Smooth muscle cell (in vitro differentiated cells): ENCODE data around the gene ACACB. TPM values are rescaled to one million over a fixed set of nuclear protein-coding genes. Genes with fewer than 3 reads are reported as not detected.

ENCODE experiments used
- DNase-seq: peaks from one replicate; lab custom pipeline; 2025; ENCODE audit not compliant: unreplicated experiment; lab: John Stamatoyannopoulos, UW
- H2AFZ ChIP-seq: fragments of 200-600 bp; sonication (generic); 2 replicates; pipeline ENCODE4 v1.6.0; 2016; ENCODE audit warnings: antibody characterized with exemption, low read depth, mild to moderate bottlenecking
- H3F3A ChIP-seq: fragments of 200-600 bp; sonication (generic); 2 replicates; pipeline ENCODE4 v1.6.0; 2017; ENCODE audit warnings: antibody characterized with exemption, low read depth
- H3K27ac ChIP-seq: fragments of 200-600 bp; sonication (generic); 2 replicates; pipeline ENCODE4 v1.5.1; 2016; ENCODE audit warnings: low read depth, mild to moderate bottlenecking
- H3K27me3 ChIP-seq: fragments of 200-600 bp; sonication (generic); 2 replicates; pipeline ENCODE4 v1.6.1; 2016; ENCODE audit warnings: low read depth, mild to moderate bottlenecking
- H3K36me3 ChIP-seq: fragments of 200-600 bp; sonication (generic); 2 replicates; pipeline ENCODE4 v1.5.1; 2016; ENCODE audit warnings: low read depth
- H3K4me1 ChIP-seq: fragments of 200-600 bp; sonication (generic); 2 replicates; pipeline ENCODE4 v1.5.1; 2016; ENCODE audit warnings: low read depth
- H3K4me2 ChIP-seq: fragments of 200-600 bp; sonication (generic); 2 replicates; pipeline ENCODE4 v1.6.0; 2016; ENCODE audit warnings: mild to moderate bottlenecking
- H3K4me3 ChIP-seq: fragments of 200-600 bp; sonication (generic); 2 replicates; pipeline ENCODE4 v1.5.1; 2016; ENCODE audit warnings: mild to moderate bottlenecking
- H3K79me2 ChIP-seq: fragments of 200-600 bp; sonication (generic); 2 replicates; pipeline ENCODE4 v1.6.0; 2016; ENCODE audit warnings: low read depth, mild to moderate bottlenecking
- H3K9ac ChIP-seq: fragments of 200-600 bp; sonication (generic); 2 replicates; pipeline ENCODE4 v1.6.0; 2016; ENCODE audit warnings: low read depth
- H3K9me3 ChIP-seq: fragments of 200-600 bp; sonication (generic); replicated peaks from 2 replicates; pipeline ENCODE4 v1.5.1; 2016; ENCODE audit warnings: low read depth
- H4K20me1 ChIP-seq: fragments of 200-600 bp; sonication (generic); 2 replicates; pipeline ENCODE4 v1.6.0; 2016; ENCODE audit warnings: low read depth
- CTCF ChIP-seq: fragments of 200-600 bp; sonication (generic); IDR thresholded peaks from 2 replicates; pipeline ENCODE4 v1.5.1; 2017; ENCODE audit warnings: borderline replicate concordance, mild to moderate bottlenecking, antibody characterized with exemption; ENCODE audit not compliant: insufficient read depth, poor library complexity, severe bottlenecking
- WGBS: methylation state at CpG from one replicate; pipeline ENCODE4 v1.1.7; 2016; ENCODE audit warnings: low lambda C conversion rate; 5-methylcytosine and 5-hydroxymethylcytosine counted together
- polyA plus RNA-seq: library from polyadenylated mRNA; unstranded; fragments of >200 nt; fragmentation: Nextera tagmentation; extraction: Ambion mirVana; gene quantifications from 2 replicates; pipeline ENCODE4 v1.2.1, GENCODE V29; 2016
- total RNA-seq: library from RNA; depleted of rRNA; stranded (reverse); fragments of >200 nt; gene quantifications from 2 replicates; pipeline ENCODE4 v1.2.3, GENCODE V29; 2014

The ACACB gene
- total and polyA plus RNA-seq, 2 experiments from 2014 or later, result 0.58 to 2.0 TPM

DNA sequence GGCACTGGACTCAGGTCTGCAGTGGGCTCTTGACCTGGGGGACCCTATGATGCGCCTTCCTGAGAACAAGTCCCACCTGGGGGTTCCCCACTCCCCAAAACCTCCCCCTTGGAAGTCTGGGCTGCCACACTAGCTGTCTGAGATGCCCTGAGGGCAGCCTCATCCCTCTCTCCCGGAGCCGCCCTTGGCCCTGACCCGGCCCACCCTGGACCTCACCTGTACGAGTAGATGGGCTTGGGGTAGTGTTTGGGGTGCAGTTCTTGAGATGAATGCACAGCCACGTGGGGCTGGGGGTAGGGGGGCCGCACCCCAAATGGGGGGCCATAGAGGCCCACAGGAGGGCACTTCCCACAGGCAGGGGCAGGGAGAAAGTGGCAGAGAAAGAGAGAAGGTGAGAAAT is 170.8 kb downstream of the ACACB start:
- Histone ChIP-seq H3K4me1 (peaks cover 10% of the 10 kb centered on the region), H3K27me3 (no peaks in the 10 kb centered on the region), H3F3A (no peaks in the 10 kb centered on the region), H4K20me1 (no peaks in the 10 kb centered on the region), H3K4me2 (no peak overlapping the region), H2AFZ (no peak overlapping the region), H3K79me2 (no peaks in the 10 kb centered on the region), H3K9me3 (no peaks in the 10 kb centered on the region), H3K36me3 (no peaks in the 10 kb centered on the region), H3K9ac (no peak overlapping the region), H3K4me3 (no peak overlapping the region), H3K27ac (no peak overlapping the region)
- no peak for TF ChIP-seq CTCF
- 91% methylated on average over 2 of the region's 7 CpGs for WGBS
- DNase-seq, result no peak

- 93% methylated on average over 16 of the region's 16 CpGs for WGBS
- Histone ChIP-seq H3K79me2 (no peaks in the 10 kb centered on the region), H2AFZ (no peak overlapping the region), H3K4me3 (no peak overlapping the region), H3K9me3 (no peaks in the 10 kb centered on the region), H4K20me1 (no peaks in the 10 kb centered on the region), H3K4me1 (peaks cover 10% of the 10 kb centered on the region), H3F3A (no peaks in the 10 kb centered on the region), H3K27me3 (no peaks in the 10 kb centered on the region), H3K36me3 (no peaks in the 10 kb centered on the region), H3K9ac (no peak overlapping the region), H3K4me2 (no peak overlapping the region), H3K27ac (no peak overlapping the region)
- no peak for TF ChIP-seq CTCF
- DNase-seq, result no peak
Observed at GRCh38 chr12:109287811-109288469, 171.6 kb downstream of the ACACB start.

- H3K4me2 ChIP-seq, result no peak overlapping the region
- H3K9me3 ChIP-seq, result no peaks in the 10 kb centered on the region
- no peak for TF ChIP-seq CTCF
- H3F3A ChIP-seq, result no peaks in the 10 kb centered on the region
- H3K27me3 ChIP-seq, result no peaks in the 10 kb centered on the region
- H3K79me2 ChIP-seq, result no peaks in the 10 kb centered on the region
- H2AFZ ChIP-seq, result no peak overlapping the region
- H3K9ac ChIP-seq, result no peak overlapping the region
- no peak overlapping the region for H3K4me3 ChIP-seq
- peaks cover 10% of the 10 kb centered on the region for H3K4me1 ChIP-seq
- no peaks in the 10 kb centered on the region for H4K20me1 ChIP-seq
- 84% methylated on average over 1 of the region's 1 CpG for WGBS
- DNase-seq, result no peak
- no peak overlapping the region for H3K27ac ChIP-seq
- no peaks in the 10 kb centered on the region for H3K36me3 ChIP-seq
Observed at GRCh38 chr12:109288571-109288970, 172.2 kb downstream of the ACACB start.

DNA sequence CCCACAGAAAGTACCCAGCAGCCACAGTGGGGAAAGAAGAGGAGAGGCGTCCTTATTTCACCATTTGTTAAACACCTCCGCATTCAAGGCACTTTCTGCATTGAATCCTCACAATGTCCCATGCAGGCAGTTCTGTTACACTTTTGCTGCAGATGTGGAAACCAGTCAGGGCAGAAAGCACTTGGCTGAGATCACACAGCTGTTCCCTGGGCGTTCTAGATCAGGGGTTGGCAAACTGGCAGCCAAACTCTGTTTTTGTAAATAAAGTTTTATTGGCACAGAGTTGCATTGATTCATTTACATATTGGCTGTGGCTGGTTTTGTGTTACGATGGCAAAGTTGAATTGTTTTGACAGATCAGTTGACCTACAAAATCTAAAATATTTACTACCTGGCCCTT is 172.6 kb downstream of the ACACB start:
- Histone ChIP-seq H3K27me3 (no peaks in the 10 kb centered on the region), H3K4me1 (peaks cover 10% of the 10 kb centered on the region), H3F3A (no peaks in the 10 kb centered on the region), H3K36me3 (no peaks in the 10 kb centered on the region), H3K27ac (no peak overlapping the region), H3K9ac (no peak overlapping the region), H3K79me2 (no peaks in the 10 kb centered on the region), H4K20me1 (no peaks in the 10 kb centered on the region), H3K4me2 (no peak overlapping the region), H3K9me3 (no peaks in the 10 kb centered on the region), H3K4me3 (no peak overlapping the region), H2AFZ (no peak overlapping the region)
- no peak for TF ChIP-seq CTCF
- 88% methylated on average over 4 of the region's 4 CpGs for WGBS
- no peak for DNase-seq
